D341Med (cell line): ENCODE results near the gene STON2.

Experiments
- DNase-seq: peaks from one replicate; pipeline ENCODE4 v3.0.0; 2012; ENCODE audit warnings: low spot score

Gene STON2

DNA sequence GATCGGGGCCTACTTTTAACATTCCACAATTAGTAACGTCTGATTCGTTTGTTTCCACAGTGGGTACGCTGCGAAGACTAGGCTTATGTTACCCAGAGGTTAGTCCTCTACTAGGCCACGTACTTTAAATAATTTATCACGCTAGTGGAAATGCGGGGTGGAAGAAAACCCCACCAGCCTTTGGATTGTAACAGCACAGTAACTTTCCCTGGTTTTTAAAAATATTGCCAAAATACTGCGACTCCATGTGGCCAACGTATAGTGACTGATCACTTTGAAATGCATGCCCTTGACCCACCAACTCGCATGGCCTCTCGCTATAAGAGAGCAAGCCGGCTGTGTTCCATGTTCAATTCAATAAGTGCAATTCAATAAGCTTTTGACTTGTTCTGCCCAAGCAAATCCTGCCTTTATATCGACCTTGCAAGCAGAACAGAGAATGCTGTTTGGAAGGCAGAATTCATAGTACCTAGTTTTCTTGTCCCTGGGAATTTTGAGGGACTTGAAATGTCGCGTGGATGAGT, 178.5 kb downstream of the STON2 start:
- no peak for DNase-seq

DNA sequence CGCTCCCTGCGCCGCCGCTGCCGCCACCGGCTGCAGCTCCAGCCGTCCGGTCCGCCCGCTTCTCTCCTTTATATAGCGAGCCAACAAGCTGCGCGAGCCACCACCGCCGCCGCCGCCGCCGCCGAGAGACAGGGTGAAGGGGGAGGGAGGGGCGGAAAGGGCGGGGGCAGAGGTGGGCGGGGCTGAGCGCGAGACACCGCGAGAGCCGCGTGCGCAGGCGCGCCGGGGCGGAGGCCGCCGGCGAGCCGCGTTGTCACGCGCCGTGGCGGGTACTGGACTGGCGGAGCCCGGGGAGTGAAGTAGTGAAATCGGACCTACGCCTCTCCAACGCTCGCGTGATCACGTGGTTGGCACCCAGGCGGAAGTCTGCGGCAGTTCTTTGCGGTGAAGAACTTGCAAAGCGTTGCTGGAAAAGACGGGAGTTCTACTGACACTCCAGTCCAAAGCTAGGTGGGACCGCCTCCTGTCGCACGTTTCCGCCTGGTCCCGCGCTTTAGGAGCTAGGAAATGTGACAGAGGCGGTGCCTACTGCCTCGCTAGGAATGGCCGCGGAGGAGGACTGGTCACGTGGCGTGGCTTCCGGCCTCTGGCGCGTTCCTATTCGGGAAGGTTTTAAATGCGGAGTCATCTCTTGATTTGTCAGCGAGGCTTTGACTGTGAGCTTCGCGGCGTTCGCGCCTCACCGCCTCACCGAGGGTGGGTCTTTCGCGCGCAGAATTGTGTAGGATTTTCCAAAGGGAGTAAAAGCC, 179.1 kb downstream of the STON2 start, which contains the start of gene GTF2A1:
Gene GTF2A1 (minus strand): TSS at position 130 of the 749 bp plus-strand sequence. CDS start 441 bp downstream, outside the sequence.
- DNase-seq, result peak; percentile 95

DNA sequence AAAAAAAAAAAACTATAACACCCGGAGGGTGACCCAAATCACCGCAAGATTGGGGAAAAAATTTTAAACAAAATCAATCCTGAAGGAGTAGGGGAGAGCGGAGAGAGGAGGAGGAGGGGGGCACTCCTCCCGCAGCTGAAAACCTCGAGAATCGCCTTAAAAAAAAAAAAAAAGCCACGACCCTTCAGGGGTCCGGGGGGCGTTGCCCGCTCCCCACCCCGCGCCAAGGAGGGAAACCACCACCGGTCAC, 179.6 kb downstream of the STON2 start:
- DNase-seq, result no peak

DNA sequence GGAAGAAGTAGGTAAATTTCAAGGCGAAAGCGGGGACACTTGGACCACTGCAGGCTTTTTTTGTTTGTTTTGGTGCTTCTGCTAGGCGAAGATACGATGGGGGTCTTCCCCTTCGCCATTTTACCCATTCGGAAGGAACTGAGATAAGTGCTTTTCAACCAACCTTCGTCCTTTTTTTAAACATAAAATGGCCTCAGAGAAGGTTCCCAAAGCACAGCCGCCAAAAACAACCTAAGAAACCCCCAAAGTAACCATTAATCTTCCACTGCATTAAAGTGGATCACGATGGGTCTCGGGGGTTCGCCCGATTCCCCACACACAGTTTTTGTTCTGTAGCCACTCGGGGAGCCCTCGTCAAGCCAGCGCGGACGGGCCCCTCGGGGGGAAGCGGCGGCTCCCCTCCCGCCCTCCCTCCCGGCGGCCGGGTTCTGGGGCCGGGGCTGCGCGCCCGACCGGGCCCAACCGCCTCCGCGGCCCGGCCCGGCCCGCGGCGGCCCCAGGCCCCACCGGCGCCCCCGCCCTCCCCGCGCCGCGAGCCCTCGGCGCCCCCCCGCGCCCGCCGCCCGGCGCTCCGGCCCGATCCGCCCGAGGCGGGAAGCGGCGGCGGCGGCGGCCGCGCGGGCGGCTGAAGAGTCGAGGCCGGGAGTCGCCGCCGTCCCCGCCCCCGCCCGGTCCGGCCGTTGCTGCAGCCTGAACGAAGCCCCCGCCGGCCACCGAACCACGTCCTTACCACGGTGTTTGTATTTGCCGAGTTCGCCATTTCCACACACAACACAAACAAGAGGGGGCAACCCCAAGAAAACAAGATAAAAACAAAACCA, 180.2 kb downstream of the STON2 start:
- DNase-seq, result peak; percentile 58

DNA sequence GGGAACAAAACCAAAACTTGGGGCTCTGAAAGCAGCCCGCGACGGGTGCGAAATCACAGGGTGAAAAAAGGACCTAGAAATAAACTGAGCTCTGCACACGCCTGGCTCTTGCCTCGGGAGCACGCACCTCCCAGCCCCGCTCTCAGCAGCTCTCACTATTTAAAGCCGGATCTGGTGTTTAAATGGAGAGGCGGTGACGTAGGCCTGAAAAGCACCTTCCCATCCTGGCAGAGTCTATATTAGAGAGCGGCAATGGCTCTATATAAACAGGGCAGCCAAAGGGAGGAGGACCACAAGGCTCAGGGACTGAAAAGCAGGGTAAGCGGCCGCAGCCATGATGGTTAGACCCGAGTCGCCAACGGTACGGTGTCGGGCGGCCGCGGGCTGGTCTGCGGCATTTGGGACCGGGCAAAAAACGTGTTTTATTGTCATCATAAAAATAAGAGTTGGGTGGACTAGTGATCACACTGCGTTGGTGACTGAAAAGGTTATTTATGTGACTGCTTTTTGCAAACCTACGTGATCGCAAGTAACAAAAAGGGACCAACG, 180.8 kb downstream of the STON2 start:
- peak; percentile 86 for DNase-seq

DNA sequence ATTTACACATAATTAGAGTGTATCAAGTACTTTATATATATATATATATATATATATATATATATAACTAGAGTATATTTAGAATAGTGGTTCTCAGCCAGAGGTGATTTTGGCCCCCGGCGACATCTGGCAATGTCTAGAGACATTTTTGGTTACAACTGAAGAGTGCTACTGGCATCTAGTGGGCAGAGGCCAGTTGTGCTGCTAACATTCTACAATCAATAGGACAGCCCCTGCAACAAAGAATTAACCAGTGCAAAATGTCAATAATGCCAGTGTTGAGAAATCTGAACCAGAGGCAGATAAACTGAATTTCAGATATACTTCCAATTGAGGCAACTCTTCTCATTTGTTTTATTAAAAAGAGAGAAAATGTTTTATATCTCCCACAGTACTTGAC, 188.3 kb downstream of the STON2 start:
- peak; percentile 51 for DNase-seq
